Neural progenitor cell (in vitro differentiated cells): ENCODE data around the gene TCF7L1. TPM values are rescaled to one million over a fixed set of nuclear protein-coding genes. Genes with fewer than 3 reads are reported as not detected.
A peak's percentile ranks its signal among the peaks of the same experiment; 100 is the strongest.

Source experiments
- DNase-seq: peaks from one replicate; pipeline ENCODE4 v3.0.0-alpha.2; 2016; ENCODE audit warnings: low spot score
- H2AFZ ChIP-seq: fragments of 200-600 bp; sonication (generic); replicated peaks from 2 replicates; pipeline ENCODE4 v1.6.1; 2016; ENCODE audit warnings: antibody characterized with exemption
- H3F3A ChIP-seq: fragments of 200-600 bp; sonication (generic); 2 replicates; pipeline ENCODE4 v1.6.1; 2016; ENCODE audit warnings: antibody characterized with exemption, low read depth
- H3K27ac ChIP-seq: fragments of 200-600 bp; sonication (generic); 2 replicates; pipeline ENCODE4 v1.5.1; 2016; ENCODE audit warnings: mild to moderate bottlenecking
- H3K27me3 ChIP-seq: fragments of 200-600 bp; sonication (generic); 2 replicates; pipeline ENCODE4 v1.6.1; 2016; ENCODE audit warnings: mild to moderate bottlenecking, moderate library complexity
- H3K36me3 ChIP-seq: fragments of 200-600 bp; sonication (generic); 2 replicates; pipeline ENCODE4 v1.5.1; 2016
- H3K4me1 ChIP-seq: fragments of 200-600 bp; sonication (generic); 2 replicates; pipeline ENCODE4 v1.6.1; 2016; ENCODE audit warnings: mixed run types
- H3K4me2 ChIP-seq: fragments of 200-600 bp; sonication (generic); 2 replicates; pipeline ENCODE4 v1.6.1; 2016
- H3K4me3 ChIP-seq: fragments of 200-600 bp; sonication (generic); 2 replicates; pipeline ENCODE4 v1.5.1; 2016
- H3K79me2 ChIP-seq: fragments of 200-600 bp; sonication (generic); 2 replicates; pipeline ENCODE4 v1.6.1; 2016; ENCODE audit warnings: low read depth
- H3K9ac ChIP-seq: fragments of 200-600 bp; sonication (generic); 2 replicates; pipeline ENCODE4 v1.6.1; 2016
- H3K9me3 ChIP-seq: fragments of 200-600 bp; sonication (generic); 2 replicates; pipeline ENCODE4 v1.5.1; 2016; ENCODE audit warnings: low read depth
- H4K20me1 ChIP-seq: fragments of 200-600 bp; sonication (generic); 2 replicates; pipeline ENCODE4 v1.6.1; 2016; ENCODE audit warnings: low read depth
- H3K27ac Mint-ChIP-seq: 3 replicates; pipeline ENCODE4 v1.8.0; 2021; ENCODE audit warnings: mixed read lengths
- H3K27me3 Mint-ChIP-seq: 2 replicates; pipeline ENCODE4 v1.8.0; 2022; ENCODE audit warnings: low read depth, mild to moderate bottlenecking, inconsistent platforms, moderate library complexity, mixed read lengths; ENCODE audit not compliant: insufficient read depth
- H3K36me3 Mint-ChIP-seq: 3 replicates; pipeline ENCODE4 v1.8.0; 2021; ENCODE audit warnings: mixed read lengths
- H3K4me1 Mint-ChIP-seq: 3 replicates; pipeline ENCODE4 v1.8.0; 2021; ENCODE audit warnings: mixed read lengths
- H3K4me3 Mint-ChIP-seq: 3 replicates; pipeline ENCODE4 v1.8.0; 2021; ENCODE audit warnings: mild to moderate bottlenecking, moderate library complexity, mixed read lengths
- H3K9me3 Mint-ChIP-seq: 3 replicates; pipeline ENCODE4 v1.8.0; 2020; ENCODE audit warnings: mixed read lengths
- EZH2 ChIP-seq: fragments of 200-600 bp; sonication (generic); IDR thresholded peaks from 2 replicates; pipeline ENCODE4 v1.6.1; 2017; ENCODE audit warnings: antibody characterized with exemption, mild to moderate bottlenecking, moderate library complexity
- EZH2phosphoT487 ChIP-seq: fragments of 200-600 bp; sonication (generic); IDR thresholded peaks from 2 replicates; pipeline ENCODE4 v1.6.1; 2017; ENCODE audit warnings: antibody characterized with exemption
- total RNA-seq: library from RNA; depleted of rRNA; stranded (reverse); fragments of >200 nt; gene quantifications from 2 replicates; pipeline ENCODE4 v1.2.3, GENCODE V29; 2015; ENCODE audit warnings: low replicate concordance
- TF ChIP-seq, protein P1 (sequence below): fragments of 200-600 bp; sonication (generic); IDR thresholded peaks from 2 replicates; pipeline ENCODE4 v1.5.1; 2017; ENCODE audit warnings: antibody characterized with exemption, mild to moderate bottlenecking

TCF7L1 gene
- total RNA-seq, 1 donor from 2014 or later, result 1.0 TPM

GRCh38 chr2:85247610-85248009, 114.4 kb downstream of the TCF7L1 start:
- Histone ChIP-seq H3K9ac (no peak overlapping the region), H3K4me3 (no peak overlapping the region), H3K4me1 (peaks cover 65% of the 10 kb centered on the region), H3F3A (peaks cover 24% of the 10 kb centered on the region), H3K27ac (no peak overlapping the region), H3K36me3 (no peaks in the 10 kb centered on the region), H4K20me1 (no peaks in the 10 kb centered on the region), H3K27me3 (no peaks in the 10 kb centered on the region), H3K9me3 (no peaks in the 10 kb centered on the region), H3K79me2 (peaks cover 53% of the 10 kb centered on the region), H3K4me2 (peak overlapping the region; percentile 64), H2AFZ (no peak overlapping the region)
- Mint-ChIP-seq H3K4me3 (no peak overlapping the region), H3K9me3 (no peaks in the 10 kb centered on the region), H3K36me3 (peaks cover 11% of the 10 kb centered on the region), H3K27ac (no peak overlapping the region), H3K4me1 (peaks cover 60% of the 10 kb centered on the region), H3K27me3 (peaks cover 7% of the 10 kb centered on the region)
- no peak for TF ChIP-seq EZH2
- TF ChIP-seq EZH2phosphoT487, result no peak
- TF ChIP-seq, protein P1, sequence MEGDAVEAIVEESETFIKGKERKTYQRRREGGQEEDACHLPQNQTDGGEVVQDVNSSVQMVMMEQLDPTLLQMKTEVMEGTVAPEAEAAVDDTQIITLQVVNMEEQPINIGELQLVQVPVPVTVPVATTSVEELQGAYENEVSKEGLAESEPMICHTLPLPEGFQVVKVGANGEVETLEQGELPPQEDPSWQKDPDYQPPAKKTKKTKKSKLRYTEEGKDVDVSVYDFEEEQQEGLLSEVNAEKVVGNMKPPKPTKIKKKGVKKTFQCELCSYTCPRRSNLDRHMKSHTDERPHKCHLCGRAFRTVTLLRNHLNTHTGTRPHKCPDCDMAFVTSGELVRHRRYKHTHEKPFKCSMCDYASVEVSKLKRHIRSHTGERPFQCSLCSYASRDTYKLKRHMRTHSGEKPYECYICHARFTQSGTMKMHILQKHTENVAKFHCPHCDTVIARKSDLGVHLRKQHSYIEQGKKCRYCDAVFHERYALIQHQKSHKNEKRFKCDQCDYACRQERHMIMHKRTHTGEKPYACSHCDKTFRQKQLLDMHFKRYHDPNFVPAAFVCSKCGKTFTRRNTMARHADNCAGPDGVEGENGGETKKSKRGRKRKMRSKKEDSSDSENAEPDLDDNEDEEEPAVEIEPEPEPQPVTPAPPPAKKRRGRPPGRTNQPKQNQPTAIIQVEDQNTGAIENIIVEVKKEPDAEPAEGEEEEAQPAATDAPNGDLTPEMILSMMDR, result no peak
- DNase-seq, result no peak

DNA sequence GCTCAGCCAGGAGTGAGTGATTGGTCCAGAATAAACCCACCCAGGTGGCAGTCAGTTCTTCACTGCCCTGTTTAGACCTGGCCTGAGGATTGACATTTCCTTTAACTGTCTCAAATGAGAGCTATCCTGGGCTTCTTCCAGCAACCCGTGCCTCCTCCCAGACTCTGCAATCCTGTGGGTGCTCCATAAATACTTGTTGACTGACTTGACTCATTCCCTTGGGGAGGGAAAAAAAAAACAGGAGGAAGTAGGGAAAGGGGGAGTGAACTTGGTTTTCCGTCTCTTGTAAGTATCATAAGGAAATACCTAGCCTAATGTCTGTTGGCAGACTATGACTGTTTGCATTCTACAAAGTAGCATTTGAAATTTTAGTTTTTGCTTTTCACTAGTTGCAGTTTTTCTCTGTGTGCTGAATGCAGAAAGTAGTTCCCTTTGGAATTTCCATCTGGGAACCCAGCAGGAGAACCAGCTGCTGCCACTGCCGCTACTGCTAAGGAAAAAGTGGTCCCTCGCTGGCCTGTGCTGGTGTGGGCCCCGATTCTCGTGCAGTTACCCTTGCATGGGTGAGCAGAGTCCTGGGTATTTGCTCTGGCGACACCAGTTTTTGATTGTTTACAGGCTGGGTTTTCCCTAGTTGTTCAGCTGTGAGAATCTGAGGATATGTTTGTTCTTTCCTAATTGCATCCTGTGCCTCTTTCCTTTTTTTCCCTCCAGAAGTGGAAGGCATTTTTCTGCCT, 115.7 kb downstream of the TCF7L1 start:
- no peak overlapping the region for H3K4me3 Mint-ChIP-seq
- no peaks in the 10 kb centered on the region for H3K9me3 ChIP-seq
- H3F3A ChIP-seq, result peaks cover 26% of the 10 kb centered on the region
- H3K79me2 ChIP-seq, result peaks cover 55% of the 10 kb centered on the region
- H3K27ac Mint-ChIP-seq, result no peak overlapping the region
- no peak overlapping the region for H3K4me3 ChIP-seq
- peak overlapping the region; percentile 38 for H3K4me2 ChIP-seq
- no peaks in the 10 kb centered on the region for H3K36me3 ChIP-seq
- no peak overlapping the region for H2AFZ ChIP-seq
- no peak overlapping the region for H3K27ac ChIP-seq
- peaks cover 64% of the 10 kb centered on the region for H3K4me1 Mint-ChIP-seq
- peak; percentile 66 for DNase-seq
- peaks cover 67% of the 10 kb centered on the region for H3K4me1 ChIP-seq
- no peaks in the 10 kb centered on the region for H3K9me3 Mint-ChIP-seq
- no peaks in the 10 kb centered on the region for H4K20me1 ChIP-seq
- no peaks in the 10 kb centered on the region for H3K27me3 ChIP-seq
- H3K36me3 Mint-ChIP-seq, result peaks cover 8% of the 10 kb centered on the region
- H3K9ac ChIP-seq, result no peak overlapping the region
- TF ChIP-seq EZH2, result no peak
- H3K27me3 Mint-ChIP-seq, result peaks cover 5% of the 10 kb centered on the region

DNA sequence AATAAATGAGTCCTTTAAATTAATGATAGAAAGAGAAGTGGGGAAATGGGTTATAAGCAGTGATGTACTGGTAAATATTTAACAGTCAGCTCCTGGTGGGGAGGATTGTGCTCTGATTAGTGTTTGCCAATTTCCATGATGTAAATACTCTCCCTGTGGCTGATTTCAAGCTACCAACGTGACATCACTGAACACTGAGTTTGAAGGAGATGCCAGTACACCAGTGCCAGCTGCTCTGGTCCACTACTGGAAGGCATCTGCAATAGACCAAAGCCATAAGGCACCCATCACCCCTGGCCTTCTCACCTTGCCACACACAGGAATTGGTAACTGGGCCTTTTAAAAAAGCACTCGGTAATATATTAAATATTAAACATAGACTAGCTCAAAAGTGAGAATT, 116.9 kb downstream of the TCF7L1 start:
- Histone ChIP-seq H3K36me3 (no peaks in the 10 kb centered on the region), H3K4me1 (peaks cover 78% of the 10 kb centered on the region), H3K79me2 (peaks cover 49% of the 10 kb centered on the region), H4K20me1 (peaks cover 10% of the 10 kb centered on the region), H3K9ac (no peak overlapping the region), H3K4me3 (no peak overlapping the region), H3K27me3 (no peaks in the 10 kb centered on the region), H3K9me3 (no peaks in the 10 kb centered on the region), H3K27ac (no peak overlapping the region), H3F3A (peaks cover 37% of the 10 kb centered on the region), H3K4me2 (no peak overlapping the region), H2AFZ (no peak overlapping the region)
- Mint-ChIP-seq H3K9me3 (no peaks in the 10 kb centered on the region), H3K36me3 (no peaks in the 10 kb centered on the region), H3K4me1 (peaks cover 75% of the 10 kb centered on the region), H3K4me3 (no peak overlapping the region), H3K27me3 (peaks cover 5% of the 10 kb centered on the region), H3K27ac (no peak overlapping the region)
- no peak for DNase-seq
- TF ChIP-seq, protein P1, result no peak
- TF ChIP-seq EZH2phosphoT487, result no peak
- TF ChIP-seq EZH2, result no peak

GRCh38 chr2:85251070-85251616, 118.0 kb downstream of the TCF7L1 start:
- H3K4me1 Mint-ChIP-seq, result peaks cover 83% of the 10 kb centered on the region
- H3K27ac Mint-ChIP-seq, result no peak overlapping the region
- Histone ChIP-seq H3K27ac (peak overlapping the region; percentile 50), H3F3A (peaks cover 48% of the 10 kb centered on the region), H3K36me3 (no peaks in the 10 kb centered on the region), H3K9me3 (no peaks in the 10 kb centered on the region), H2AFZ (no peak overlapping the region), H4K20me1 (peaks cover 15% of the 10 kb centered on the region), H3K4me1 (peaks cover 84% of the 10 kb centered on the region), H3K4me2 (no peak overlapping the region), H3K9ac (no peak overlapping the region), H3K27me3 (no peaks in the 10 kb centered on the region), H3K79me2 (peaks cover 49% of the 10 kb centered on the region), H3K4me3 (no peak overlapping the region)
- TF ChIP-seq EZH2 (no peak), EZH2phosphoT487 (no peak)
- TF ChIP-seq, protein P1, result no peak
- H3K9me3 Mint-ChIP-seq, result no peaks in the 10 kb centered on the region
- DNase-seq, result no peak
- H3K27me3 Mint-ChIP-seq, result peaks cover 5% of the 10 kb centered on the region
- no peak overlapping the region for H3K4me3 Mint-ChIP-seq
- no peaks in the 10 kb centered on the region for H3K36me3 Mint-ChIP-seq
